GM19328 (cell line): ENCODE measurements around the gene ACTR2.
"Not testable (repeated sequence)": the region's sequence is repeated elsewhere in the genome, so short reads cannot be mapped to it uniquely, and the experiment has no call there.

ENCODE experiments used
- ATAC-seq: cut with Tn5 transposase; IDR thresholded peaks from one replicate; pipeline ENCODE4 v1.9.1; 2021; ENCODE audit warnings: mild to moderate bottlenecking, moderate library complexity; ENCODE audit not compliant: unreplicated experiment

ACTR2 gene

DNA sequence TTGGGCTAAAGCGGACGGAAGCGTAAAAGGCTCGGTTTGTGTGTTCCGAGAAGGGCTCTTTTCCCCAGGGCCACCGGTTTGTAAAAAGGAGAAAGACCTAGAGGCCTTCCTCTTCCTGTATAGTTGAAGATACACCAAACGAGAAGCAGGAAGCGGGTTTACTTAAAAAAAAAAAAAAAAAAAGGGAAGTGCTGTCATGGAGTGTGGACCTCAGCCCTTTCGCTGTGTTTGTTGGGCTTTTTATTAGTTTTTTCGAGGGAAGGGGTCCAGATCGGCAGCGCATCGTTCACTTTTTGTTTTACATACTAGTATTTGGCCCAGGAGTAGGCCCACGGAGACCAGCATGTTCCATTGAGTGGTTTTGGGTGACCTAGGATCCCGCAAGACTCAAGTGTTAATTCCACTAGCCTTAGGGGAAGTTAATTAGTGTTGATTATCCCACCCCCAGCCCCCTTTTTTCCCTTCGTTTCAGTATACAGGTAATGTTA, 676 bp downstream of the ACTR2 start:
- peak; percentile 30 for ATAC-seq

DNA sequence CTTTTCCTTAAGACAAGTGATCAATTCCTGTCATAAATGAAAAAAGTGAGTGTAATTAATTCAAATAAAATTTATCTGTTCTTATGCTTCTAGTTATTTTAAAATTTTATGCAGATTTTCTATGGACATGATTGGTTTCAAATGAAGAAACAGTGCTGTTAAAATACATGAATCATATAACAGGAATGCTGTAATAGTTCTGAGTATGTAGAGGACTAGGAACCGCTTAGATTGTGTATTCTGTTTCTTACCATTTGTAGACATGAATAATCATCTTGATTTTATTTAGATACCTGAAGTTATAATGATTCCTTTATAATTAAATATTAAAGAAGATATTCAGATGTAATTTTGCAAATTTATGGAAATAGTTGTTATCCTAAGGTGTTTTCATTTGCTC, 3.5 kb downstream of the ACTR2 start:
- ATAC-seq = no peak

DNA sequence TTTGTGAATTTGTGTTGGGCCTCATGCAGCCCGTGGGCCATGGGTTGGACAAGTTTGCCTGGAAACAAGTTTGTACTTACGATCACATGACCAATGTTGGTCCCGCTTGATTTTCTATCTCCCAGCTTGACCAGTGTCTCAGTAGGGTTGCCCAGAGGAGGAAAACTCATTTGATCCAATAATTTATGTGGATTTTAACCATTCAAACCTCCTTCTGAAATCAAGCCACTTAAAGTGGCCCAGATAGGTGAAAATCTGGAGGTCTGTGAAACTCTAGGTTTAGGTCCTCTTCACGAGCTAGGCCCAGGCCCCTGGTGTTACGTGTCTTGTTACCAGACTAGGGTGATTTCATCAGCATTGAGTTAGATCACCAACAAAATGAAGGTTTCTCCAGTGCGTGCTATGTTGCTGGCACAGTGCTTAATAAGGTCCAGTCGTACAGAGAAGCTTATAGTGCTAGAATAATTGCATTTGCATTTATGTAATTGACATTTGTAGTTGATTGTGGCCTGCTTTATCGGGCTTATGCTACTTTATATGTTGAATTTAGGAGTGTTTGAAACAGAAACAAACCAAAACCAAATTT, 4.4 kb downstream of the ACTR2 start:
- no peak for ATAC-seq

DNA sequence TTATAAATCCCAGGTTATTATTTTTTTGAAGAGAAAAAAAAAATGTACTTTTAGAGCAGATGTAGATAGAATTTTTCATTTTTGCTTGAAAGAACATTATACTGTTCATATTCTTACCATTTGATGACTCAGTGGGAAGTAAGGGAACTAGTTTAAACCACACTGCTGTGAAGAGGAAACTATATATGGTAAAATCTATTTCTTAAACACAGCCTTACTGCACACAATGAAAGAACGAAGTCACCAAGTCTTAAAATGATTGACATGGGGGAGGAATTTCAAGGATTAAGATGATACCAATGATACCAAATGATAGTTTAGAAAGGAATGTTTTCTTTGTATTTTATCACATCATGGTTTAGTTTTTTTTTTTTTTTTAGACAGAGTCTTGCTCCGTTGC, 5.0 kb downstream of the ACTR2 start:
- no peak for ATAC-seq

DNA sequence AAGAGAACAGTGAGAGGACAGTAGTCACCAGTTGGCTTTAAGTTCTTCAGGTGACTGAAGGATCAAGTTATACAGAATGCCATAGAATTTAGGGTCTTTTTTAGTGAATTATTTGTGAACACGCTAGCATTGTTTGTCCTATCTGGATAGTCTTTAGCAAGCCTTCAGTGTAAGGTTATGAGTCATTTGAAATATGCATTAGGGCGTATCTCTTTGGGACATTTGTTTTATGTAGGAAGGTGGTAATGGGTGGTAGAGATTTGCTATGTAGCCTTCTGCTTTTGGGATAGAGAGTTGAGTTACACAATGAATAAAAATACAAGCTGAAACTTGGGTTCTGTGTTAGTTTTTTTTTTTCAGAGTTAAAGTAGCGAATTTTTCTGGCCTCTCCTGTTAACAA, 13.0 kb downstream of the ACTR2 start:
- no peak for ATAC-seq

DNA sequence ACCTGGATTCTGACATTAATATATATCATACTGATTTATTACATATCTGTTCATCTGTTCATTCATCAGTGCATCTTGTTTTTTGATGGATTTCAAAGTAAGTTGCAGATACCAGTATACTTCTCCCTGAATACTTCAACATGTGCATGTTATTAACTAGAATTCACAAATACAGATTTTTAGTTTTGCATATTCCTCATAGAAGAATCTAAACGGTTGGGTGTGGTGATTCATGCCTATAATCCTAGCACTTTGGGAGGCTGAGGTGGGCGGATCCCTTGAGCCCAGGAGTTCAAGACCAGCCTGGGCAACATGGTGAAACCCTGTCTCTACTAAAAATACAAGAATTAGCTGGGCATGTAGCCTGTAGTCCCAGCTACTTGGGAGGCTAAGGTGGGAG, 16.8 kb downstream of the ACTR2 start:
- ATAC-seq = not testable (repeated sequence)

DNA sequence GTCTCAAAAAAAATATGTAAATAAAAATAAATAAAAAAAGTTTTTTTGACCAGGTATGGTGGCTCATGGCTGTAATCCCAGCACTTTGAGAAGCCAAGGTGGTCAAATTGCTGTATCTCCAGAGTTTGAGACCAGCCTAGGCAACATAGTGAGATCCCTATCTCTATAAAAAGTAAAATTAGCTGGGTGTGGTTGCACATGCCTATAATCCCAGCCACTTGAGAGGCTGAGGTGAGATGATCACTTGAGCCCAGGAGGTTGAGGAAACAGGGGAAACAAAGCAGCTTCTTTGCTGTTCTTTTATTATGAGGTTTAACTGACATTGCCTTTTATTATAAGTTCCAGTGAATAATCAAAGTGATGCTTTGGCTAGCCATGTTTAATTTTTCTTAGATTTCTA, 25.0 kb downstream of the ACTR2 start:
- no peak for ATAC-seq

DNA sequence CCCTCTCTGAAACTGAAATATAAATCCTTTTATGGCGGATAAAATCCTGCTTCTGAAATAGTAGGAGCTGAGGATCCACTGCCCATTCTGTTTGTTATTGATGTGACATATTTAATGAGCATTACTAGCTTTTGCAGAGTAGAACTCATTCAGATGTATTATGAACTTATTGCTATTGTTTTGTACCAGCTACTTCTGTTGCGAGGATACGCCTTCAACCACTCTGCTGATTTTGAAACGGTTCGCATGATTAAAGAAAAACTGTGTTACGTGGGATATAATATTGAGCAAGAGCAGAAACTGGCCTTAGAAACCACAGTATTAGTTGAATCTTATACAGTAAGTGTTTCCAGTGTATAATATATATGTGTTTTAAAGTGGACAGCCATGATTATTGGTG, 27.7 kb downstream of the ACTR2 start:
- ATAC-seq = no peak

DNA sequence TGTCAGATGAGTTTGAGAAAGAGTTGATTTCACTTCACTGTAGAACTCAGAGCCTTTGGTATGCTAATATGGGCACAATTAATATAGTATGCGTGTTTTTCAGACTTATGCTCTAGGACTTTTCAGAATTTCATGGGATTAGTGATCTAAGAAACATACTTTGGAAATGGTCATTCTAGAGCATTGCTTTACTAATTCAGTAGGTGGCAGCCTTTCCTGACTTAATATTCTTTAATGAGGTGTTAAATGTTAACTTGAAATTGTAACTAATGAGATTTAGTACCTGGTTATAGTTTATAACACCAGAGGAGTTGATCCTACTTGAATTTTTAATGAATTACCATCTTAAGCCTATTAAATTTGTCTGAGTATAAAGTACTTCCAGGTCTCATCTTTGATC, 28.4 kb downstream of the ACTR2 start:
- ATAC-seq = no peak

DNA sequence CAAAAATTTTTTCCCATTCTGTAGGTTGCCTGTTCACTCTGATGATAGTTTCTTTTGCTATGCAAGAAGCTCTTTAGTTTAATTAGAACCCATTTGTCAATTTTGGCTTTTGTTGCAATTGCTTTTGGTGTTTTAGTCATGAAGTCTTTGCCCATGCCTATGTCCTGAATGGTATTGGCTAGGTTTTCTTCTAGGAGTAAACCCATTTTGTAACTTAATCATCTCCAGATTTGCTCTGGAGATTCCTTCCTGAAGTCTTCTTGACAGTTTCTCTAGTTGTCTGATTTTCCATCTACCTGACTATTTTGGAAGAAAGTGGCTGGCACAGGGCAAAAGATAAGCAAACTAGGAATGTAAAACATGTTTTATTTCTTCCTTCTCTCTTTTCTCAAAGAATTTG, 30.2 kb downstream of the ACTR2 start:
- not testable (repeated sequence) for ATAC-seq

DNA sequence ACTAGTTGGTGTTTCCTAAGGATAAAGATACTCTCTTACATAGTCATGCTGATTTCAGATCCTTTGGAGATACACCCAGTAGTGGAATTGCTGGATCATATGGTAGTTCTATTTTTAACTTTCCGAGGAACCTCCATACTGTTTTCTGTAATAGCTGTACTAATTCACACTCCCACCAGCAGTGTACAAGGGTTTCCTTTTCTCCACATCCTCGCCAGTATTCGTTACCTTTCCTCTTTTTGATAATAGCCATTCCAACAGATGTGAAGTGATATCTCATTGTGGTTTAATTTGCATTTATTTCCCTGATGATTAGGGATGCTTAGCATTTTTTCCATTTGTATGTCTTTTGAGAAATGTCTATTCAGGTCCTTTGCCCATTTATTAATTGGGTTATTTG, 34.0 kb downstream of the ACTR2 start:
- ATAC-seq = no peak

DNA sequence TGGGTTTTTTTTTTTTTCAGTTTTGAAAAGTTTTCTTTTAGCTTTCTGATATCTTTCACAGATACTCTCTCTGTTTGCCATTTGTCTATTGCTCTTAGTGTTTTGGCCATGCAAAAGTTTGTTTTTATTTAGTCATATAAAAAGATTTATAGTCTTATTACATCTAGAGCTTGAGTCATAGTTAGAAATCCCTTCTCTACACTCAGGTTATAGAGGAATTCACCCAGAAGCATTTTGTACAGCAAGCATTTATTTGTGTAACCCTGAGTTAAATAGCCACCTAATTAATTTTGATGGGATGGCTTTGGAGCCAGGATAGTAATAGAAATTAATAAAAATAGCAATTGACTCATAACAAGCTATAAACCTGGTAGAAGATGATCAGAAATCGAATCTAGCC, 35.6 kb downstream of the ACTR2 start:
- ATAC-seq = no peak

DNA sequence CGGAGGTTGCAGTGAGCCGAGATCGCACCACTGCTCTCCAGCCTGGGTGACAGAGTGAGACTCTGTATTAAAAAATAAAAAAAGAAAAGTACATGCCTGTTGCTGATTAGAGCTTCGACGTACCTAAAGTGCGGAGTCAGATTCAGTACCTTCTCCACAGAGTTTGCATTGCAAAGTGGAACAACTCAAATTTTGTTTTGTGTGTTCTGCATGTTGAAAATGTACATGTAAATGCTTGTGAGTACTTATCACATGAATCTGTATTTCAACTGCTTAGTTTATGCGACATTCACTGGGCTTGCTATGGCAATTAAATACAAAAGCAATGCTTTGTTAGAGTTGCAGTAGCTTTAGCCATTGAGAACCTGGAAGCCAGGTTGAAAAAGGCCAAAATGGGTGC, 36.4 kb downstream of the ACTR2 start:
- ATAC-seq = no peak

DNA sequence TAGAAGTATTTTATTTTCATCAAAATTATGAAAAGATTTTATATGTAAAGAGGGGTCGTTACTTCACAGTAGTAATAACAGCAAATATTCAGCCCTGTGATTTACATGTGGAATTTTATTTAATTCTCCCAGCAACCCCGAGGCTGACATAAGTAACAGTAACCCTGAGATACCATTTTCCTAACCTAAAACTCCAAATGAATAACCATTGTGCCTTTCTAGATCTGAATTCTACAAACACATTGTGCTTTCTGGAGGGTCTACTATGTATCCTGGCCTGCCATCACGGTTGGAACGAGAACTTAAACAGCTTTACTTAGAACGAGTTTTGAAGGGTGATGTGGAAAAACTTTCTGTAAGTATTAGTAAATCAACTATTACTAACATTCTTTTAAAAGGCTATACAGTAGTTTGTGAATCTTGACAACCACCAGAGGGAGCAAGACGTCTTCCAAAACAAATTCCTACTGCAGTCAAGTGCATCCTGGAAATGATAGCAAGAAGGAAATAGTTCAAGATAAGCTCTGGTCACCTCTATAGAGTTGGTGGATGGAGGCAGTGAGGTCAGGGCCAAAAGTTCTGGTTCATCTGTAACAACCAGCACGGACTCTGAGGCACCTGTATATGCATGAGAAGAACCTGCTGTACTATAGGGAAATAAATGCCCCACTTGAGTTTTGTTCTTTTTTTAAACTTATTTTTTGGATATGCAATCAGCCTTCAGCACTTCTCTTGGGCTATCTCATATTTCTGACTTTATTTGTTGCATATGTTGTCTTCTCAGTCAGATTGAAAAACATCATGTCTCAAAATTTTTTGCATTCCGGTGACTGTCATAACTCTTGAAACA, 37.4 kb downstream of the ACTR2 start:
- ATAC-seq = no peak

DNA sequence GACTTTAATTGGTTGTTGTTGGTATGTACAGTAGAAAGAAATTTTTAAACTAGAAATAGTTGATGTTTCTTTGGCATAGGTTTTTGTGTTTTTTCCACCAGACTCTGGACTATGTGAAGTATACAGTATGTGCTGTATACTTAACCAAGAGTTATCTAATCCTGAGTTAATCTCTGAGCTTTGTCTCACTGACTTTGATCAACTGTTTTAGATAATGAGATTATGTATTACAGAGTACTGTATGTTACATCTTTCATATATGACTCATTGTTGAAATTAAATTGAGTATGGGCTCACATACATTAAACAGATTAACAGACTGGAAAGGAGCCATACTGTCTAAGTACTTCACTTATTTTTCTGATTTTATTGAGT, 38.0 kb downstream of the ACTR2 start:
- no peak for ATAC-seq

DNA sequence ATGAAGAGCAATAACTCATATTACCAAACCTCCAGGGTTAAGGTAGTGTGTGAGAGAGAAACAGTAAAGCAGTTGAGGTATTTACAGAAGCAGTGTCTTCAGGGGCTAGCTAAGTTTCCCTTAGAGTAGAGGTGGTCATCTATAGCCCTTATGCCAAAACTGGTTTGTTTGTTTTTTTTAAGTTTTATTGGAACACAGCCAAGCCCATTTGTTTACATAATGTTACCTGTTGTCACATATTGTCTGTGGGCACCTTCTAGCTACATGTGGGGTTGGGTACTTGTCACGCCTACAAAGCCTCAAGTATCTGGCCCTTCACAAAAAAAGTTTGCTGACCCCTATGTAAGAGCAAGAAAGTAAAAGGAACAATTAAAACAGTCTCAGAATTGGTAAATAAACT, 39.4 kb downstream of the ACTR2 start:
- no peak for ATAC-seq

DNA sequence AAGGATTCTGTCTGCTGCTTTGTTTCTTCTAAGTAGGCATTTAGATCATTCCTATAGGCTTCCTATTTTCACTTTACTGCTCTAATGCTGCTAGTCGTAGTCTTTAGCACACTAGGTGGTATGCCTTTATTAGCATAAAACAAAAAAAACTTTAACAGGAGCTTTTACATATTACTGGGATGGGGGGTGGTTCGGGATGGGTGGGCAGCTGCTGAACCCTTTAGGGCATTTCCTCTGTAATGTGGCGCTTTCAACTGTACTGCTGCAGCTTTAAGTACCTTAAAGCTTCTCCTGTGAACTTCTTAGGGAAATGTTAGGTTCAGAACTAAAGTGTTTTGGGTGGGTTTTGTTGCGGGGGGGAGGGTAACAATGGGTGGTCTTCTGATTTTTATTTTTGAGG, 41.3 kb downstream of the ACTR2 start:
- no peak for ATAC-seq

DNA sequence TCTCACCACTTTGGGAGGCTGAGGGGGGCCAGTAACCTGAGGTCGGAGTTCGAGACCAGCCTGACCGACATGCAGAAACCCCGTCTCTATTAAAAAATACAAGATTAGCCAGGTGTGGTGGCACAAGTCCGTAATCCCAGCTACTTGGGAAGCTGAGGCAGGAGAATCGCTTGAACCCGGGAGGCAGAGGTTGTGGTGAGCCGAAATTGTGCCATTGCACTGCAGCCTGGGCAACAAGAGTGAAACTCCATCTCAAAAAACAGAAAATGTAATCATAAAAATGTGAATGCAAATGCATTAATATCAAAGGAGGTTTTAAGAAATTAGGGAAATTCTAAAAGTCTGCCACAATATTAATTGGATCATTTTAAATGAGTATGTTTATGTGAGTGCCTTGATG, 45.7 kb downstream of the ACTR2 start:
- ATAC-seq = no peak

DNA sequence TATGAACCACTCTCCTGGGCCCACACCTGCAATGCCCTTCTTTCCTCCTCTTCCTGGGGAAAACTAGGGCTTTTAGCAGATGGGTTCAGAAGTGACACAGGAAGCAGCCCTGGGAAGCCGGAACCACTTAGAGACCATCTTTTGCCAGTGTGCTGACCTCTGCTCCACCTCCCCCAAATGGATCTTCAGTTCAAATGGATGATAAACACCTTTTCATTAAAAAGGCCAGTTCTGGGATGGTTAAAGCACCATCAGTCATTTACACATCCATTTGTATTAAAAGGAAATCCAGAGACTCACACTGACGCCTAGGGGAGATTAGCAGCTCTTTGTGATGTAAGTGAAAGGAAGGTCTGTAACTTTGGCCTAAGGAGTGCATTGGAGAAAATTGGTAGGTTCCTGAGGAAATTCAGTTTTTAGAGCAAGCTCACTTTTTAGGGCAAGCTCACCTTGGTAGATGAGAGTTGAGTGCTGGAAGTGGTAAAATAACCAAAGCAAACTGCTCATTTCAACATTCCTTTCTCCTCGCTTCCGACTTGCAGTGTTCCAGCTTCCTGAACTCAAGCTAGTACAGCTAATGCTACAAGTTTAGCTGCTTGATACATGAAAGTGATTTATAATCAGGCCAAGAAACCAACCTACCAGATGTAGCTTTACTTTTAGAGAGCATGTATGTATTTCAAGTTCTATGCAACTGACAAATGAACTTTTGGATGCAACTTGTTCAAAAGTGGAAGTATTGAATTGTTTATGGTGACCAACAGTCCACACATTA, 47.7 kb downstream of the ACTR2 start:
- no peak for ATAC-seq

DNA sequence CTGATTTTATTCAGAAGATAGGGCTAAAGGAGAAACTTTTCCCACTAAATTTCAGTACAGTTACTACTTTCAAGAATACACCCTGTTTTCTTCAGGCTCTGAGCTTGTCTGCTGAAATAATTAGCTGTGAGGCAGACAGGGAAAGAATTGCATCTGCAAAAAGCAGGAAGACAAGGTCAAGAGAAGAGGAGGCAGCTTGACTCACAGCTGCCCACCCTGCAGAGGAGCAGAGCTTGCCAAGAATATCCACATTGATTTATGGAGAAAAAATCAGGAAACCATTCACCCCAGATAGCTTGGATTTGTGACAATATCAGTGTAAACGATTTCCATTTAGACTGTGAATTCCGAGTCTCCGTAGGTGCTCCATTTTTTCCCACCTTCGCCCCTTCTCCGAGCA, 49.0 kb downstream of the ACTR2 start:
- no peak for ATAC-seq

DNA sequence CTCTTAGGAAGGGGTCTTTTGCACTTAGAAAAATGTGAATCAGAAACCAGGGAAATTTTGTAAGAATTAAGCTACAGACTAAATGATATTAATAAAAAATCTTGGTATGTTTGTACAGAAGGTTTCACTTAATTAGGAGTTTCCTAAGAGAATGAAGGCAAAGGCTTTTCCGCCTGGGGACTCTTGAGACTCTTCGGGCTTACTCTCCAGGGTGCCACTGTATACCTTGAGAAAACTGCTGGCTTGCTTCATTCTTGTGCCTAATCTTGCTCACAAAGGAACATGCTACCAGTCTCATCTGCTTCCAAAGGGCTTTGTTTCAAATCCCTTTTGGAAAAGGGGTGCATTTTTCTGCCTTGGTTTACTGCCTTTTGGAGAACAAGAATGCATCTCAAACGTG, 49.5 kb downstream of the ACTR2 start:
- ATAC-seq = no peak
